IPS DF 4.7 (cell line): ENCODE results near the gene HSBP1L1.
"Not testable (repeated sequence)": the region's sequence is repeated elsewhere in the genome, so short reads cannot be mapped to it uniquely, and the experiment has no call there.

ENCODE experiments used
- DNase-seq: peaks from one replicate; pipeline ENCODE4 v3.0.0-alpha.2; 2013; ENCODE audit warnings: low spot score; ENCODE audit errors: extremely low read depth

The HSBP1L1 gene

GRCh38 chr18:79960161-79960801, 4.2 kb upstream of the HSBP1L1 start:
- not testable (repeated sequence) for DNase-seq

GRCh38 chr18:79960921-79961526, 3.4 kb upstream of the HSBP1L1 start:
- no peak for DNase-seq

GRCh38 chr18:79961527-79962291, 2.7 kb upstream of the HSBP1L1 start:
- no peak for DNase-seq

- no peak for DNase-seq
Measured at GRCh38 chr18:79962311-79962710, 2.1 kb upstream of the HSBP1L1 start.

GRCh38 chr18:79962835-79963657, 1.4 kb upstream of the HSBP1L1 start:
- DNase-seq = no peak

GRCh38 chr18:79963658-79964329, 649 bp upstream of the HSBP1L1 start:
- no peak for DNase-seq

- DNase-seq = no peak
Measured at GRCh38 chr18:79965119-79965902, 868 bp downstream of the HSBP1L1 start.

GRCh38 chr18:79970419-79971133, 6.1 kb downstream of the HSBP1L1 start:
- DNase-seq = no peak

- no peak for DNase-seq
Measured at GRCh38 chr18:79971211-79971952, 6.9 kb downstream of the HSBP1L1 start.

- no peak for DNase-seq
Measured at GRCh38 chr18:79971986-79972385, 7.5 kb downstream of the HSBP1L1 start.

GRCh38 chr18:79972720-79973119, 8.3 kb downstream of the HSBP1L1 start:
- DNase-seq = no peak

- no peak for DNase-seq
Measured at GRCh38 chr18:79973517-79973916, 9.1 kb downstream of the HSBP1L1 start.

- no peak for DNase-seq
Measured at GRCh38 chr18:79974025-79974654, 9.7 kb downstream of the HSBP1L1 start.

- DNase-seq = no peak
Measured at GRCh38 chr18:79975043-79975442, 10.6 kb downstream of the HSBP1L1 start.

GRCh38 chr18:79975985-79976680, 11.7 kb downstream of the HSBP1L1 start:
- no peak for DNase-seq

- DNase-seq = no peak
Measured at GRCh38 chr18:79979843-79980242, 15.4 kb downstream of the HSBP1L1 start.

GRCh38 chr18:79980585-79980984, 16.1 kb downstream of the HSBP1L1 start:
- no peak for DNase-seq

- no peak for DNase-seq
Measured at GRCh38 chr18:79982736-79983135, 18.3 kb downstream of the HSBP1L1 start.
